A673 (cell line): Measurements from ENCODE around the gene ERICH6. TPM values are rescaled to one million over a fixed set of nuclear protein-coding genes. Genes with fewer than 3 reads are reported as not detected.

ENCODE experiments used
- BruUV-seq: library from RNA; stranded (reverse); fragments of 400-500 nt; replicated peaks from 2 replicates; lab custom pipeline; 2021; lab: Mats Ljungman, UMichigan
- CTCF ChIA-PET: fragments of 300-600 bp; sonication (Branson Sonifier 250); formaldehyde crosslinking; loops from one replicate; lab custom pipeline; 2022; ENCODE audit warnings: antibody characterized with exemption; lab: Charles Lee
- POLR2A ChIA-PET: fragments of 300-600 bp; sonication (Branson Sonifier 250); formaldehyde crosslinking; loops from one replicate; lab custom pipeline; 2022; ENCODE audit warnings: antibody characterized with exemption; ENCODE audit not compliant: low non-redundant PET; lab: Charles Lee
- DNase-seq: peaks from one replicate; pipeline ENCODE4 v3.0.0-alpha.2; 2015; ENCODE audit warnings: low spot score
- H3K27ac ChIP-seq: fragments of 200-600 bp; sonication (generic); 2 replicates; pipeline ENCODE4 v1.5.1; 2016; ENCODE audit warnings: mixed run types, low read depth, mild to moderate bottlenecking, mixed read lengths, antibody characterized with exemption, low read length; ENCODE audit not compliant: poor library complexity, severe bottlenecking
- H3K27me3 ChIP-seq: fragments of 200-600 bp; sonication (generic); replicated peaks from 2 replicates; pipeline ENCODE4 v1.6.1; 2017; ENCODE audit warnings: mixed run types, low read depth, mild to moderate bottlenecking, mixed read lengths, antibody characterized with exemption, low read length; ENCODE audit not compliant: insufficient read depth, poor library complexity
- H3K36me3 ChIP-seq: fragments of 200-600 bp; sonication (generic); 2 replicates; pipeline ENCODE4 v1.6.1; 2016; ENCODE audit warnings: mixed run types, mild to moderate bottlenecking, mixed read lengths, antibody characterized with exemption, low read length; ENCODE audit not compliant: insufficient read depth, poor library complexity, severe bottlenecking
- H3K4me1 ChIP-seq: fragments of 200-600 bp; sonication (generic); 2 replicates; pipeline ENCODE4 v1.6.1; 2017; ENCODE audit warnings: mixed run types, mild to moderate bottlenecking, mixed read lengths, antibody characterized with exemption, low read length; ENCODE audit not compliant: insufficient read depth, poor library complexity, severe bottlenecking
- H3K4me3 ChIP-seq: fragments of 200-600 bp; sonication (generic); 2 replicates; pipeline ENCODE4 v1.5.1; 2016; ENCODE audit warnings: low read depth, mixed run types, mild to moderate bottlenecking, mixed read lengths, low read length; ENCODE audit not compliant: poor library complexity, severe bottlenecking
- H3K9me3 ChIP-seq: fragments of 200-600 bp; sonication (generic); 2 replicates; pipeline ENCODE4 v1.6.1; 2016; ENCODE audit warnings: mixed run types, low read depth, mild to moderate bottlenecking, mixed read lengths, antibody characterized with exemption, low read length; ENCODE audit not compliant: poor library complexity, severe bottlenecking
- CTCF ChIP-seq: fragments of 300-800, 200-600 bp; sonication (generic); conservative IDR thresholded peaks from 2 replicates; pipeline ENCODE4 v1.5.1; 2017; ENCODE audit warnings: low read depth, mild to moderate bottlenecking, antibody characterized with exemption, low read length, moderate library complexity, mixed read lengths
- EZH2 ChIP-seq: fragments of 200-600 bp; sonication (generic); IDR thresholded peaks from 2 replicates; pipeline ENCODE4 v1.6.1; 2017; ENCODE audit warnings: borderline replicate concordance, low read depth, mild to moderate bottlenecking, mixed read lengths, antibody characterized with exemption, low read length; ENCODE audit not compliant: poor library complexity, severe bottlenecking
- intact Hi-C: fragments of 100-400 bp; cut with micrococcal nuclease; formaldehyde crosslinking; loops from one replicate; pipeline ENCODE4 v1.10.0; 2022; ENCODE audit not compliant: unreplicated experiment
- total RNA-seq: library from RNA; stranded (reverse); gene quantifications from 2 replicates; pipeline ENCODE4 v1.2.3, GENCODE V29; 2021

Gene ERICH6
- total RNA-seq, 1 experiment from 2014 or later: 0.32 TPM

- TF ChIP-seq CTCF: no peak
- CTCF ChIA-PET: no interaction called here
- Histone ChIP-seq H3K4me3 (no peak overlapping the region), H3K4me1 (peaks cover 90% of the 10 kb centered on the region), H3K9me3 (no peaks in the 10 kb centered on the region), H3K27me3 (no peaks in the 10 kb centered on the region), H3K36me3 (no peaks in the 10 kb centered on the region), H3K27ac (peak overlapping the region; percentile 90)
- no TSS peak for BruUV-seq
- POLR2A ChIA-PET: no interaction called here
- DNase-seq: peak; percentile 26
- intact Hi-C loops: no loop called here
Observed at GRCh38 chr3:150741497-150742140, 37.9 kb upstream of the ERICH6 start.

GRCh38 chr3:150740733-150741496 is 37.2 kb upstream of the ERICH6 start:
- no TSS peak for BruUV-seq
- Histone ChIP-seq H3K27ac (peak overlapping the region; percentile 90), H3K4me3 (no peak overlapping the region), H3K4me1 (peaks cover 92% of the 10 kb centered on the region), H3K36me3 (no peaks in the 10 kb centered on the region), H3K9me3 (no peaks in the 10 kb centered on the region), H3K27me3 (no peaks in the 10 kb centered on the region)
- ChIA-PET CTCF (no interaction called here), POLR2A (no interaction called here)
- TF ChIP-seq EZH2 (no peak), CTCF (no peak)
- intact Hi-C loops: no loop called here
- no peak for DNase-seq

- TF ChIP-seq CTCF: no peak
- TF ChIP-seq EZH2: no peak
- Histone ChIP-seq H3K9me3 (no peaks in the 10 kb centered on the region), H3K4me3 (no peak overlapping the region), H3K27me3 (no peaks in the 10 kb centered on the region), H3K4me1 (peaks cover 98% of the 10 kb centered on the region), H3K36me3 (no peaks in the 10 kb centered on the region), H3K27ac (peak overlapping the region; percentile 90)
- CTCF ChIA-PET: interaction anchor here (0.6 kb wide), 1 partner anchor 40 kb away, joined by 3 read pairs; no protein-coding TSS in a partner anchor
- DNase-seq: no peak
- intact Hi-C loops: no loop called here
- POLR2A ChIA-PET: no interaction called here
- no TSS peak for BruUV-seq
Observed at GRCh38 chr3:150739877-150740645, 36.3 kb upstream of the ERICH6 start.
